Measurements from ENCODE around the gene DLG2.

DNA sequence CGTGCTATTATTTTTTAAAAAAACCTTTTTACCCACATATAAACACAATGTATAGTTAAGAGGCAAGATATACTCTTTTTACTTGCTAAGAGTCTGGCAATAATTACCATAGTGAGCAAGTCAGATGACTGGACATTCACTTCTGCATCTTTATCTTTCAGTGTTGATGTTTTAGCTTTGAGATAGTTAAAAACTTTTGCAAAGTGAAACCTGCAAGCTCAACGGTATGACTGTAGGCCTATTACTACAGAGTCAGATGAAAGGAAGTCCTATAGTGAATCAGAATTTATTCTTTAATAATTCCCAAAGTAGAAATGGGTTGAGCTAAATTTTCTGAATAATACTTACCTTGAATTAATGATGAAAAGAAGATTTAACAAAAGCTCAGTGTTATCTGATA, 2104.2 kb downstream of the DLG2 start:
- TF ChIP-seq POLR2A (IDR thresholded peaks at IDR 0.05; ENCODE audit: low read depth) = no peak
- no peak for TF ChIP-seq EP300 (IDR thresholded peaks at IDR 0.05)
